ENCODE measurements around the gene SLC12A8.

The SLC12A8 gene

GRCh38 chr3:125051205-125051604 lies 161.3 kb downstream of the SLC12A8 start:
- H3K9ac ChIP-seq (ENCODE audit: low read length) = peak overlapping the region; percentile 98
- H3K4me1 ChIP-seq (ENCODE audit: control insufficient read depth, insufficient read depth, low read depth, low read length) = peaks cover 18% of the 10 kb centered on the region
- no peak overlapping the region for H4K91ac ChIP-seq (ENCODE audit: low read length)
- no peak overlapping the region for H2BK120ac ChIP-seq (ENCODE audit: low read depth, low read length)
- no peak overlapping the region for H2AK5ac ChIP-seq (ENCODE audit: low read length, severe bottlenecking)
- no peak overlapping the region for H3K4ac ChIP-seq (ENCODE audit: low read depth in 1 of 2, low read length in 2 of 2)
- H3K18ac ChIP-seq (ENCODE audit: low read depth in 1 of 2, low read length in 2 of 2) = peak overlapping the region in 1 of 2 experiments; percentile 42
- H3K36me3 ChIP-seq (ENCODE audit: control insufficient read depth in 1 of 2, insufficient read depth in 2 of 2, low read depth in 1 of 2, low read length in 2 of 2) = peaks cover 17 to 54% of the 10 kb centered on the region in 2 experiments
- no peaks in the 10 kb centered on the region for H3K27me3 ChIP-seq (ENCODE audit: control insufficient read depth in 1 of 2, insufficient read depth in 1 of 2, low read length in 2 of 2)
- 83% methylated on average over 3 of the region's 7 CpGs for WGBS
- H2BK5ac ChIP-seq (ENCODE audit: low read depth, low read length, poor library complexity, severe bottlenecking) = no peak overlapping the region
- no peak overlapping the region for H3K14ac ChIP-seq (ENCODE audit: low read length in 2 of 2)
- DNase-seq = no peak
- H2AFZ ChIP-seq (ENCODE audit: low read depth, low read length) = no peak overlapping the region
- peak overlapping the region; percentile 59 for H3K4me2 ChIP-seq (ENCODE audit: low read length, poor library complexity, severe bottlenecking)
- H2BK15ac ChIP-seq (ENCODE audit: low read depth, poor library complexity, severe bottlenecking) = peak overlapping the region; percentile 31
- H3K9me3 ChIP-seq (ENCODE audit: control insufficient read depth, low read length) = no peaks in the 10 kb centered on the region
- H3K4me3 ChIP-seq (ENCODE audit: insufficient read depth in 1 of 2, low read depth in 1 of 2, low read length in 2 of 2) = no peak overlapping the region
- no peak overlapping the region for H3K23ac ChIP-seq (ENCODE audit: low read length in 2 of 2)
- H3K79me1 ChIP-seq (replicated peaks; ENCODE audit: low read length, poor library complexity, severe bottlenecking) = peaks cover 22% of the 10 kb centered on the region
- no peak overlapping the region for H2BK12ac ChIP-seq (ENCODE audit: low read length in 2 of 2)
- no peak overlapping the region for H4K8ac ChIP-seq (ENCODE audit: low read length)
- peak overlapping the region; percentile 75 for H3K27ac ChIP-seq (ENCODE audit: low read length, poor library complexity, severe bottlenecking)

GRCh38 chr3:125050488-125051090 lies 162.0 kb downstream of the SLC12A8 start:
- Histone ChIP-seq H3K79me1 (replicated peaks; ENCODE audit: low read length, poor library complexity, severe bottlenecking) (peaks cover 22% of the 10 kb centered on the region), H3K18ac (ENCODE audit: low read depth in 1 of 2, low read length in 2 of 2) (no peak overlapping the region), H3K36me3 (ENCODE audit: control insufficient read depth in 1 of 2, insufficient read depth in 2 of 2, low read depth in 1 of 2, low read length in 2 of 2) (peaks cover 17 to 54% of the 10 kb centered on the region in 2 experiments), H2BK12ac (ENCODE audit: low read length in 2 of 2) (no peak overlapping the region), H4K91ac (ENCODE audit: low read length) (peak overlapping the region; percentile 21), H3K4me2 (ENCODE audit: low read length, poor library complexity, severe bottlenecking) (no peak overlapping the region), H3K4me3 (ENCODE audit: insufficient read depth in 1 of 2, low read depth in 1 of 2, low read length in 2 of 2) (no peak overlapping the region), H3K14ac (ENCODE audit: low read length in 2 of 2) (no peak overlapping the region), H3K27me3 (ENCODE audit: control insufficient read depth in 1 of 2, insufficient read depth in 1 of 2, low read length in 2 of 2) (no peaks in the 10 kb centered on the region), H4K8ac (ENCODE audit: low read length) (no peak overlapping the region), H3K27ac (ENCODE audit: low read length, poor library complexity, severe bottlenecking) (no peak overlapping the region), H3K4me1 (ENCODE audit: control insufficient read depth, insufficient read depth, low read depth, low read length) (peaks cover 19% of the 10 kb centered on the region), H3K9me3 (ENCODE audit: control insufficient read depth, low read length) (no peaks in the 10 kb centered on the region), H2BK15ac (ENCODE audit: low read depth, poor library complexity, severe bottlenecking) (no peak overlapping the region), H3K23ac (ENCODE audit: low read length in 2 of 2) (no peak overlapping the region), H3K4ac (ENCODE audit: low read depth in 1 of 2, low read length in 2 of 2) (no peak overlapping the region), H2BK120ac (ENCODE audit: low read depth, low read length) (no peak overlapping the region), H2AK5ac (ENCODE audit: low read length, severe bottlenecking) (no peak overlapping the region), H2AFZ (ENCODE audit: low read depth, low read length) (no peak overlapping the region), H2BK5ac (ENCODE audit: low read depth, low read length, poor library complexity, severe bottlenecking) (no peak overlapping the region), H3K9ac (ENCODE audit: low read length) (no peak overlapping the region)
- WGBS = 93% methylated on average over 6 of the region's 6 CpGs
- no peak for DNase-seq

- no peak overlapping the region for H3K27ac ChIP-seq (ENCODE audit: low read length, poor library complexity, severe bottlenecking)
- H3K23ac ChIP-seq (ENCODE audit: low read length in 2 of 2) = no peak overlapping the region
- no peak overlapping the region for H4K8ac ChIP-seq (ENCODE audit: low read length)
- H2AK5ac ChIP-seq (ENCODE audit: low read length, severe bottlenecking) = no peak overlapping the region
- H2BK15ac ChIP-seq (ENCODE audit: low read depth, poor library complexity, severe bottlenecking) = no peak overlapping the region
- DNase-seq = no peak
- H2AFZ ChIP-seq (ENCODE audit: low read depth, low read length) = no peak overlapping the region
- no peaks in the 10 kb centered on the region for H3K27me3 ChIP-seq (ENCODE audit: control insufficient read depth in 1 of 2, insufficient read depth in 1 of 2, low read length in 2 of 2)
- peaks cover 17 to 50% of the 10 kb centered on the region in 2 experiments for H3K36me3 ChIP-seq (ENCODE audit: control insufficient read depth in 1 of 2, insufficient read depth in 2 of 2, low read depth in 1 of 2, low read length in 2 of 2)
- H3K18ac ChIP-seq (ENCODE audit: low read depth in 1 of 2, low read length in 2 of 2) = peak overlapping the region in 1 of 2 experiments; percentile 37
- H3K4me2 ChIP-seq (ENCODE audit: low read length, poor library complexity, severe bottlenecking) = no peak overlapping the region
- WGBS = 96% methylated on average over 3 of the region's 3 CpGs
- no peaks in the 10 kb centered on the region for H3K9me3 ChIP-seq (ENCODE audit: control insufficient read depth, low read length)
- H2BK12ac ChIP-seq (ENCODE audit: low read length in 2 of 2) = peak overlapping the region in 1 of 2 experiments; percentile 31
- no peak overlapping the region for H4K91ac ChIP-seq (ENCODE audit: low read length)
- H3K9ac ChIP-seq (ENCODE audit: low read length) = no peak overlapping the region
- H3K4me1 ChIP-seq (ENCODE audit: control insufficient read depth, insufficient read depth, low read depth, low read length) = peaks cover 26% of the 10 kb centered on the region
- H2BK120ac ChIP-seq (ENCODE audit: low read depth, low read length) = no peak overlapping the region
- H3K4ac ChIP-seq (ENCODE audit: low read depth in 1 of 2, low read length in 2 of 2) = peak overlapping the region in 1 of 2 experiments; percentile 24
- H2BK5ac ChIP-seq (ENCODE audit: low read depth, low read length, poor library complexity, severe bottlenecking) = no peak overlapping the region
- peaks cover 28% of the 10 kb centered on the region for H3K79me1 ChIP-seq (replicated peaks; ENCODE audit: low read length, poor library complexity, severe bottlenecking)
- H3K14ac ChIP-seq (ENCODE audit: low read length in 2 of 2) = no peak overlapping the region
- no peak overlapping the region for H3K4me3 ChIP-seq (ENCODE audit: insufficient read depth in 1 of 2, low read depth in 1 of 2, low read length in 2 of 2)
Measured at GRCh38 chr3:125048282-125048681, 164.3 kb downstream of the SLC12A8 start.

GRCh38 chr3:125045965-125046364 lies 166.6 kb downstream of the SLC12A8 start:
- Histone ChIP-seq H3K23ac (ENCODE audit: low read length in 2 of 2) (no peak overlapping the region), H3K79me1 (replicated peaks; ENCODE audit: low read length, poor library complexity, severe bottlenecking) (peaks cover 34% of the 10 kb centered on the region), H2AFZ (ENCODE audit: low read depth, low read length) (no peak overlapping the region), H3K27me3 (ENCODE audit: control insufficient read depth in 1 of 2, insufficient read depth in 1 of 2, low read length in 2 of 2) (no peaks in the 10 kb centered on the region), H2BK15ac (ENCODE audit: low read depth, poor library complexity, severe bottlenecking) (no peak overlapping the region), H3K14ac (ENCODE audit: low read length in 2 of 2) (no peak overlapping the region), H3K27ac (ENCODE audit: low read length, poor library complexity, severe bottlenecking) (no peak overlapping the region), H4K8ac (ENCODE audit: low read length) (no peak overlapping the region), H4K91ac (ENCODE audit: low read length) (no peak overlapping the region), H2BK12ac (ENCODE audit: low read length in 2 of 2) (no peak overlapping the region), H2BK120ac (ENCODE audit: low read depth, low read length) (no peak overlapping the region), H2AK5ac (ENCODE audit: low read length, severe bottlenecking) (no peak overlapping the region), H3K9ac (ENCODE audit: low read length) (no peak overlapping the region), H3K18ac (ENCODE audit: low read depth in 1 of 2, low read length in 2 of 2) (peak overlapping the region in 1 of 2 experiments; percentile 28), H3K4me2 (ENCODE audit: low read length, poor library complexity, severe bottlenecking) (no peak overlapping the region), H2BK5ac (ENCODE audit: low read depth, low read length, poor library complexity, severe bottlenecking) (no peak overlapping the region), H3K36me3 (ENCODE audit: control insufficient read depth in 1 of 2, insufficient read depth in 2 of 2, low read depth in 1 of 2, low read length in 2 of 2) (peaks cover 20 to 43% of the 10 kb centered on the region in 2 experiments), H3K9me3 (ENCODE audit: control insufficient read depth, low read length) (no peaks in the 10 kb centered on the region), H3K4me1 (ENCODE audit: control insufficient read depth, insufficient read depth, low read depth, low read length) (peaks cover 21% of the 10 kb centered on the region), H3K4ac (ENCODE audit: low read depth in 1 of 2, low read length in 2 of 2) (no peak overlapping the region), H3K4me3 (ENCODE audit: insufficient read depth in 1 of 2, low read depth in 1 of 2, low read length in 2 of 2) (no peak overlapping the region)
- peak; percentile 90 for DNase-seq
- WGBS = 0% methylated on average over 2 of the region's 2 CpGs

Measured in mesenchymal stem cell (in vitro differentiated cells and primary cell).